HepG2 (cell line): ENCODE results near the gene NFE2. TPM values are rescaled to one million over a fixed set of nuclear protein-coding genes. Genes with fewer than 3 reads are reported as not detected.

Source experiments
- ATF7 ChIP-seq, 2 experiments: fragments of 450-650 bp in 1 of 2; sonication (generic) in 1 of 2; formaldehyde crosslinking in 1 of 2; IDR thresholded peaks; 2 replicates each; pipeline versions ENCODE4 v1.4.0 to v1.6.1; 2016 to 2020; ENCODE audit warnings: antibody characterized with exemption in 1 of 2, mild to moderate bottlenecking in 1 of 2, missing genetic modification reagents in 1 of 2
- EHMT2 ChIP-seq: fragments of 200-600 bp; sonication (generic); IDR thresholded peaks from 2 replicates; pipeline ENCODE4 v1.7.0; 2017; ENCODE audit warnings: antibody characterized with exemption, low read depth, low read length, borderline replicate concordance
- ETV6 ChIP-seq: sonication (generic); formaldehyde crosslinking; conservative IDR thresholded peaks from 2 replicates; pipeline ENCODE4 v1.4.0; 2020; ENCODE audit warnings: missing genetic modification reagents
- HNF1B ChIP-seq: sonication (generic); formaldehyde crosslinking; IDR thresholded peaks from 2 replicates; pipeline ENCODE4 v1.5.1; 2020; ENCODE audit warnings: mild to moderate bottlenecking, moderate library complexity, missing genetic modification reagents
- IRF2 ChIP-seq: IDR thresholded peaks from 2 replicates; pipeline ENCODE4 v1.6.1; 2018; ENCODE audit warnings: missing genetic modification reagents, missing compliant biosample characterization
- MXD3 ChIP-seq: IDR thresholded peaks from 2 replicates; pipeline ENCODE4 v1.6.1; 2016; ENCODE audit warnings: mild to moderate bottlenecking, missing biosample characterization, missing genetic modification reagents
- SMYD3 ChIP-seq: sonication (generic); formaldehyde crosslinking; IDR thresholded peaks from 2 replicates; pipeline ENCODE4 v1.8.1; 2023; ENCODE audit warnings: mild to moderate bottlenecking, missing genetic modification reagents
- SP140L ChIP-seq: sonication (generic); formaldehyde crosslinking; IDR thresholded peaks from 2 replicates; pipeline ENCODE4 v1.4.0; 2020; ENCODE audit warnings: missing genetic modification reagents, borderline replicate concordance
- ZBTB37 ChIP-seq: sonication (generic); formaldehyde crosslinking; IDR thresholded peaks from 2 replicates; pipeline ENCODE4 v1.4.0; 2020; ENCODE audit warnings: mild to moderate bottlenecking, missing genetic modification reagents
- ZNF274 ChIP-seq: sonication (generic); formaldehyde crosslinking; IDR thresholded peaks from 2 replicates; pipeline ENCODE4 v1.5.1; 2020; ENCODE audit warnings: mild to moderate bottlenecking, missing genetic modification reagents
- ZNF329 ChIP-seq: sonication (generic); formaldehyde crosslinking; IDR thresholded peaks from 2 replicates; pipeline ENCODE4 v1.9.0; 2021; ENCODE audit warnings: low read depth, mild to moderate bottlenecking, missing genetic modification reagents
- ZNF562 ChIP-seq: sonication (generic); formaldehyde crosslinking; IDR thresholded peaks from 2 replicates; pipeline ENCODE4 v1.8.0; 2022; ENCODE audit warnings: missing genetic modification reagents, borderline replicate concordance
- ZNF703 ChIP-seq: sonication (generic); formaldehyde crosslinking; IDR thresholded peaks from 2 replicates; pipeline ENCODE4 v1.5.1; 2020; ENCODE audit warnings: missing genetic modification reagents, mild to moderate bottlenecking, moderate library complexity, borderline replicate concordance
- polyA plus RNA-seq, 8 experiments: library from polyadenylated mRNA; depleted of rRNA in 3 of 8; stranded (reverse) in 7 of 8; unstranded in 1 of 8; fragments of >200 nt; fragmentation: Illumina TruSeq in 4 of 8; extraction: Trizol in 4 of 8; gene quantifications; 2 replicates each; pipeline versions ENCODE4 v1.2.1 to v1.2.3, GENCODE V29; 2011 to 2016; ENCODE audit warnings: low read depth in 4 of 8, missing spikeins in 1 of 8, mixed read lengths in 1 of 8; ENCODE audit not compliant: insufficient read depth in 1 of 8
- total RNA-seq, 5 experiments: library from RNA; depleted of rRNA; stranded (reverse); fragments of >200 nt; fragmentation: Illumina TruSeq; extraction: Trizol; gene quantifications; 2 replicates each; pipeline ENCODE4 v1.2.3, GENCODE V29; 2016; ENCODE audit warnings: low read depth in 1 of 5
- TF ChIP-seq, protein P1 (sequence below): fragments of 450-650 bp; IDR thresholded peaks from 2 replicates; pipeline ENCODE4 v1.6.1; 2017; ENCODE audit warnings: mild to moderate bottlenecking
- TF ChIP-seq, protein P2 (sequence below): sonication (generic); formaldehyde crosslinking; IDR thresholded peaks from 2 replicates; pipeline ENCODE4 v1.4.0; 2020; ENCODE audit warnings: missing genetic modification reagents
- TF ChIP-seq, protein P3 (sequence below), 2 experiments: sonication (generic) in 1 of 2; formaldehyde crosslinking in 1 of 2; IDR thresholded peaks; 2 replicates each; pipeline versions ENCODE4 v1.4.0 to v1.6.1; 2018 to 2020; ENCODE audit warnings: missing genetic modification reagents in 2 of 2, borderline replicate concordance in 1 of 2, low read depth in 1 of 2, mild to moderate bottlenecking in 1 of 2, missing biosample characterization in 1 of 2

Gene NFE2
- total and polyA plus RNA-seq, 2 of the 13 experiments (the other 11 are each of a cell fraction or from before 2014, with no cell fraction given) = 4.5 to 7.8 TPM

GRCh38 chr12:54280468-54281260 lies 20.2 kb downstream of the NFE2 start, which contains the start of gene HNRNPA1 (continued):
- TF ChIP-seq HNF1B (CRISPR knock-in tag) = peak; percentile 15; the same call in 1 of the 2 replicates
- TF ChIP-seq, protein P1, sequence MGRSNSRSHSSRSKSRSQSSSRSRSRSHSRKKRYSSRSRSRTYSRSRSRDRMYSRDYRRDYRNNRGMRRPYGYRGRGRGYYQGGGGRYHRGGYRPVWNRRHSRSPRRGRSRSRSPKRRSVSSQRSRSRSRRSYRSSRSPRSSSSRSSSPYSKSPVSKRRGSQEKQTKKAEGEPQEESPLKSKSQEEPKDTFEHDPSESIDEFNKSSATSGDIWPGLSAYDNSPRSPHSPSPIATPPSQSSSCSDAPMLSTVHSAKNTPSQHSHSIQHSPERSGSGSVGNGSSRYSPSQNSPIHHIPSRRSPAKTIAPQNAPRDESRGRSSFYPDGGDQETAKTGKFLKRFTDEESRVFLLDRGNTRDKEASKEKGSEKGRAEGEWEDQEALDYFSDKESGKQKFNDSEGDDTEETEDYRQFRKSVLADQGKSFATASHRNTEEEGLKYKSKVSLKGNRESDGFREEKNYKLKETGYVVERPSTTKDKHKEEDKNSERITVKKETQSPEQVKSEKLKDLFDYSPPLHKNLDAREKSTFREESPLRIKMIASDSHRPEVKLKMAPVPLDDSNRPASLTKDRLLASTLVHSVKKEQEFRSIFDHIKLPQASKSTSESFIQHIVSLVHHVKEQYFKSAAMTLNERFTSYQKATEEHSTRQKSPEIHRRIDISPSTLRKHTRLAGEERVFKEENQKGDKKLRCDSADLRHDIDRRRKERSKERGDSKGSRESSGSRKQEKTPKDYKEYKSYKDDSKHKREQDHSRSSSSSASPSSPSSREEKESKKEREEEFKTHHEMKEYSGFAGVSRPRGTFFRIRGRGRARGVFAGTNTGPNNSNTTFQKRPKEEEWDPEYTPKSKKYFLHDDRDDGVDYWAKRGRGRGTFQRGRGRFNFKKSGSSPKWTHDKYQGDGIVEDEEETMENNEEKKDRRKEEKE = no peak
- 0 out of 2 replicates have a peak, but pooled peaks have one; percentile 11 for TF ChIP-seq SMYD3 (CRISPR knock-in tag)
- 0 out of 2 replicates have a peak, but pooled peaks have one; percentile 52 for TF ChIP-seq ATF7 (IDR thresholded peaks at IDR 0.05)
- TF ChIP-seq ATF7 (CRISPR knock-in tag; IDR thresholded peaks at IDR 0.05) = no peak
- no peak for TF ChIP-seq ZNF562
- TF ChIP-seq ZBTB37 = no peak
- TF ChIP-seq ZNF329 (CRISPR knock-in tag) = no peak
- TF ChIP-seq, protein P2, sequence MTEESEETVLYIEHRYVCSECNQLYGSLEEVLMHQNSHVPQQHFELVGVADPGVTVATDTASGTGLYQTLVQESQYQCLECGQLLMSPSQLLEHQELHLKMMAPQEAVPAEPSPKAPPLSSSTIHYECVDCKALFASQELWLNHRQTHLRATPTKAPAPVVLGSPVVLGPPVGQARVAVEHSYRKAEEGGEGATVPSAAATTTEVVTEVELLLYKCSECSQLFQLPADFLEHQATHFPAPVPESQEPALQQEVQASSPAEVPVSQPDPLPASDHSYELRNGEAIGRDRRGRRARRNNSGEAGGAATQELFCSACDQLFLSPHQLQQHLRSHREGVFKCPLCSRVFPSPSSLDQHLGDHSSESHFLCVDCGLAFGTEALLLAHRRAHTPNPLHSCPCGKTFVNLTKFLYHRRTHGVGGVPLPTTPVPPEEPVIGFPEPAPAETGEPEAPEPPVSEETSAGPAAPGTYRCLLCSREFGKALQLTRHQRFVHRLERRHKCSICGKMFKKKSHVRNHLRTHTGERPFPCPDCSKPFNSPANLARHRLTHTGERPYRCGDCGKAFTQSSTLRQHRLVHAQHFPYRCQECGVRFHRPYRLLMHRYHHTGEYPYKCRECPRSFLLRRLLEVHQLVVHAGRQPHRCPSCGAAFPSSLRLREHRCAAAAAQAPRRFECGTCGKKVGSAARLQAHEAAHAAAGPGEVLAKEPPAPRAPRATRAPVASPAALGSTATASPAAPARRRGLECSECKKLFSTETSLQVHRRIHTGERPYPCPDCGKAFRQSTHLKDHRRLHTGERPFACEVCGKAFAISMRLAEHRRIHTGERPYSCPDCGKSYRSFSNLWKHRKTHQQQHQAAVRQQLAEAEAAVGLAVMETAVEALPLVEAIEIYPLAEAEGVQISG (CRISPR knock-in tag) = peak; percentile 36; the same call in 1 of the 2 replicates
- TF ChIP-seq MXD3 (CRISPR knock-in tag) = no peak; the same call in 1 of the 2 replicates
- peak; percentile 50; the same call in 1 of the 2 replicates for TF ChIP-seq ZNF274 (CRISPR knock-in tag)
- no peak for TF ChIP-seq ETV6 (CRISPR knock-in tag)
- TF ChIP-seq, protein P3, sequence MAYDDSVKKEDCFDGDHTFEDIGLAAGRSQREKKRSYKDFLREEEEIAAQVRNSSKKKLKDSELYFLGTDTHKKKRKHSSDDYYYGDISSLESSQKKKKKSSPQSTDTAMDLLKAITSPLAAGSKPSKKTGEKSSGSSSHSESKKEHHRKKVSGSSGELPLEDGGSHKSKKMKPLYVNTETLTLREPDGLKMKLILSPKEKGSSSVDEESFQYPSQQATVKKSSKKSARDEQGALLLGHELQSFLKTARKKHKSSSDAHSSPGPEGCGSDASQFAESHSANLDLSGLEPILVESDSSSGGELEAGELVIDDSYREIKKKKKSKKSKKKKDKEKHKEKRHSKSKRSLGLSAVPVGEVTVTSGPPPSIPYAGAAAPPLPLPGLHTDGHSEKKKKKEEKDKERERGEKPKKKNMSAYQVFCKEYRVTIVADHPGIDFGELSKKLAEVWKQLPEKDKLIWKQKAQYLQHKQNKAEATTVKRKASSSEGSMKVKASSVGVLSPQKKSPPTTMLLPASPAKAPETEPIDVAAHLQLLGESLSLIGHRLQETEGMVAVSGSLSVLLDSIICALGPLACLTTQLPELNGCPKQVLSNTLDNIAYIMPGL (CRISPR knock-in tag; IDR thresholded peaks at IDR 0.05; ENCODE audit: borderline replicate concordance in 1 of 2, low read depth in 1 of 2) = peak; percentile 77 to 78
- no peak for TF ChIP-seq ZNF703
- no peak for TF ChIP-seq IRF2 (CRISPR knock-in tag)
- no peak; the same call in 1 of the 2 replicates for TF ChIP-seq SP140L (CRISPR knock-in tag)
- TF ChIP-seq EHMT2 = no peak
